Neural crest cell (in vitro differentiated cells): Measurements from ENCODE around the gene EVA1C. TPM values are rescaled to one million over a fixed set of nuclear protein-coding genes. Genes with fewer than 3 reads are reported as not detected.

Source experiments
- DNase-seq: peaks from one replicate; pipeline ENCODE4 v3.0.0; 2021; ENCODE audit warnings: low read depth, mixed read lengths, low spot score
- H3K27ac Mint-ChIP-seq: one replicate; pipeline ENCODE4 v1.8.0; 2021; ENCODE audit warnings: mild to moderate bottlenecking, mixed read lengths; ENCODE audit not compliant: unreplicated experiment
- H3K27me3 Mint-ChIP-seq: 2 replicates; pipeline ENCODE4 v1.8.0; 2021; ENCODE audit warnings: low read depth, mild to moderate bottlenecking, mixed read lengths
- H3K36me3 Mint-ChIP-seq: 2 replicates; pipeline ENCODE4 v1.8.0; 2021; ENCODE audit warnings: low read depth, mild to moderate bottlenecking, mixed read lengths
- H3K4me1 Mint-ChIP-seq: 2 replicates; pipeline ENCODE4 v1.8.0; 2021; ENCODE audit warnings: mixed read lengths
- H3K4me3 Mint-ChIP-seq: one replicate; pipeline ENCODE4 v1.8.0; 2021; ENCODE audit warnings: mild to moderate bottlenecking, mixed read lengths
- H3K9me3 Mint-ChIP-seq: 2 replicates; pipeline ENCODE4 v1.8.0; 2021; ENCODE audit warnings: mixed read lengths
- total RNA-seq: library from RNA; stranded (reverse); gene quantifications from 2 replicates; pipeline ENCODE4 v1.2.1, GENCODE V29; 2021
- TF ChIP-seq, protein P1 (sequence below): fragments of 200-600 bp; sonication (generic); conservative IDR thresholded peaks from 2 replicates; pipeline ENCODE4 v1.5.0; 2021; ENCODE audit warnings: antibody characterized with exemption, mild to moderate bottlenecking

EVA1C gene
- total RNA-seq, 1 donor from 2014 or later = not detected

- H3K4me3 Mint-ChIP-seq = no peak overlapping the region
- no peak overlapping the region for H3K27ac Mint-ChIP-seq
- no peaks in the 10 kb centered on the region for H3K27me3 Mint-ChIP-seq
- DNase-seq = no peak
- TF ChIP-seq, protein P1, sequence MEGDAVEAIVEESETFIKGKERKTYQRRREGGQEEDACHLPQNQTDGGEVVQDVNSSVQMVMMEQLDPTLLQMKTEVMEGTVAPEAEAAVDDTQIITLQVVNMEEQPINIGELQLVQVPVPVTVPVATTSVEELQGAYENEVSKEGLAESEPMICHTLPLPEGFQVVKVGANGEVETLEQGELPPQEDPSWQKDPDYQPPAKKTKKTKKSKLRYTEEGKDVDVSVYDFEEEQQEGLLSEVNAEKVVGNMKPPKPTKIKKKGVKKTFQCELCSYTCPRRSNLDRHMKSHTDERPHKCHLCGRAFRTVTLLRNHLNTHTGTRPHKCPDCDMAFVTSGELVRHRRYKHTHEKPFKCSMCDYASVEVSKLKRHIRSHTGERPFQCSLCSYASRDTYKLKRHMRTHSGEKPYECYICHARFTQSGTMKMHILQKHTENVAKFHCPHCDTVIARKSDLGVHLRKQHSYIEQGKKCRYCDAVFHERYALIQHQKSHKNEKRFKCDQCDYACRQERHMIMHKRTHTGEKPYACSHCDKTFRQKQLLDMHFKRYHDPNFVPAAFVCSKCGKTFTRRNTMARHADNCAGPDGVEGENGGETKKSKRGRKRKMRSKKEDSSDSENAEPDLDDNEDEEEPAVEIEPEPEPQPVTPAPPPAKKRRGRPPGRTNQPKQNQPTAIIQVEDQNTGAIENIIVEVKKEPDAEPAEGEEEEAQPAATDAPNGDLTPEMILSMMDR = no peak
- no peaks in the 10 kb centered on the region for H3K4me1 Mint-ChIP-seq
- H3K9me3 Mint-ChIP-seq = peaks cover 6% of the 10 kb centered on the region
- H3K36me3 Mint-ChIP-seq = peaks cover 2% of the 10 kb centered on the region
These were observed 120.1 kb downstream of the EVA1C start for GRCh38 chr21:32532636-32533035.

DNA sequence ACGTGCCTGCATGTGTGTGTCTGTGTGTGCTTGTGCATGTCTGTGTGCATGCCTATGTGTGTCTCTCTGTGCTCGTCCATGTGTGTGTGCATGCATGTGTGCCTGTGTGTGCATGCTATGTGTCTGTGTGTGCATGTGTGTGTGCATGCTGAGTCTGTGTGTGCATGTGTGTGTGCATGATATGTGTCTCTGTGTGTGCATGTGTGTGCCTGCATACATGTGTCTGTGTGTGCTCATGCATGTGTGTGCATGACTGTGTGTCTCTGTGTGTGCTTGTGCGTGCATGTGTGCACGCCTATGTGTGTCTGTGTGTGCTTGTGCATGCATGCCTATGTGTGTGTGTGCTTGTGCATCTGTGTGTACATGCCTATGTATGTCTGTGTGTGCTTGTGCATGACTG, 120.5 kb downstream of the EVA1C start:
- TF ChIP-seq, protein P1 = no peak
- DNase-seq = no peak
- Mint-ChIP-seq H3K27ac (no peak overlapping the region), H3K9me3 (peaks cover 3% of the 10 kb centered on the region), H3K4me1 (no peaks in the 10 kb centered on the region), H3K4me3 (no peak overlapping the region), H3K27me3 (no peaks in the 10 kb centered on the region), H3K36me3 (no peaks in the 10 kb centered on the region)

GRCh38 chr21:32533611-32534010, 121.1 kb downstream of the EVA1C start:
- Mint-ChIP-seq H3K27me3 (peaks cover 2% of the 10 kb centered on the region), H3K4me1 (peaks cover 4% of the 10 kb centered on the region), H3K4me3 (no peak overlapping the region), H3K36me3 (no peaks in the 10 kb centered on the region), H3K9me3 (peaks cover 3% of the 10 kb centered on the region), H3K27ac (no peak overlapping the region)
- TF ChIP-seq, protein P1 = no peak
- DNase-seq = no peak

- Mint-ChIP-seq H3K27ac (no peak overlapping the region), H3K36me3 (no peaks in the 10 kb centered on the region), H3K27me3 (peaks cover 2% of the 10 kb centered on the region), H3K9me3 (peaks cover 3% of the 10 kb centered on the region), H3K4me3 (no peak overlapping the region), H3K4me1 (peaks cover 4% of the 10 kb centered on the region)
- TF ChIP-seq, protein P1 = no peak
- no peak for DNase-seq
These were observed 121.6 kb downstream of the EVA1C start for GRCh38 chr21:32534113-32534512.

- no peak overlapping the region for H3K27ac Mint-ChIP-seq
- H3K4me3 Mint-ChIP-seq = no peak overlapping the region
- peaks cover 4% of the 10 kb centered on the region for H3K4me1 Mint-ChIP-seq
- no peak for DNase-seq
- peaks cover under 1% of the 10 kb centered on the region for H3K9me3 Mint-ChIP-seq
- H3K36me3 Mint-ChIP-seq = no peaks in the 10 kb centered on the region
- TF ChIP-seq, protein P1 = no peak
- H3K27me3 Mint-ChIP-seq = peaks cover 2% of the 10 kb centered on the region
These were observed 123.1 kb downstream of the EVA1C start for GRCh38 chr21:32535612-32536011.

- Mint-ChIP-seq H3K27ac (no peak overlapping the region), H3K27me3 (peaks cover 2% of the 10 kb centered on the region), H3K4me1 (peaks cover 4% of the 10 kb centered on the region), H3K9me3 (no peaks in the 10 kb centered on the region), H3K4me3 (no peak overlapping the region), H3K36me3 (no peaks in the 10 kb centered on the region)
- TF ChIP-seq, protein P1 = no peak
- no peak for DNase-seq
These were observed 125.0 kb downstream of the EVA1C start for GRCh38 chr21:32537569-32537881.
